GM23248 (cell line): ENCODE results near the gene ANKLE2.
"Not testable (repeated sequence)": the region's sequence is repeated elsewhere in the genome, so short reads cannot be mapped to it uniquely, and the experiment has no call there.

ENCODE experiments used
- EZH2 ChIP-seq: fragments of 200-600 bp; sonication (generic); IDR thresholded peaks from 2 replicates; pipeline ENCODE4 v1.6.1; 2018; ENCODE audit warnings: antibody characterized with exemption, mild to moderate bottlenecking; ENCODE audit not compliant: insufficient read depth, poor library complexity, severe bottlenecking
- EZH2phosphoT487 ChIP-seq: fragments of 200-600 bp; sonication (generic); IDR thresholded peaks from 2 replicates; pipeline ENCODE4 v1.6.1; 2018; ENCODE audit warnings: antibody characterized with exemption, moderate library complexity, mild to moderate bottlenecking, low read depth; ENCODE audit not compliant: insufficient read depth

DNA sequence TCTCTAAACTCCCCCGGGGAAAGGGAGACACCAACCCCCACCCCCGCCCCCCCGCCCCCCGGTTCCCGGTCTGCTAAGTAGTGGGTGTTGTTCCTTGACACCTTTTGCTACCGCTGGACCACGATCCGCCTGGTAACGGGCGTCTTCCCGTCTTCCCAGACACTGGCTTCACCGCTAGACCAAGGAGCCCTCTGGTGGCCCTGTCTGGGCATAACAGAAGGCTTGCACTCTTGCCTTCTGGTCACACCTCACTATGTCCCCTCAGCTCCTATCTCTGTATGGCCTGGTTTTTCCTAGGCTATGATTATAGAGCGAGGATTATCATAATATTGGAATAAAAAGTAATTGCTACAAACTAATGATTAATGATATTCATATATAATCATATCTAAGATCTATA lies 47.8 kb upstream of the ANKLE2 start:
- not testable (repeated sequence) for TF ChIP-seq EZH2, EZH2phosphoT487
